Spleen (tissue), 7 donors: ENCODE results near the gene SLC39A11.

Experiments
- CTCF ChIP-seq, 11 experiments: fragments of 200-600 bp in 7 of 11; fragments of 450-650 bp in 4 of 11; sonication (generic) in 4 of 11; IDR thresholded peaks in 8 of 11; conservative IDR thresholded peaks in 3 of 11; 1 replicate in 7 of 11; 2 replicates in 4 of 11; pipeline versions ENCODE4 v1.4.0 to v1.8.0; 2016 to 2021; ENCODE audit warnings: antibody characterized with exemption in 11 of 11, inconsistent platforms in 4 of 11, mild to moderate bottlenecking in 1 of 11
- POLR2A ChIP-seq, 3 donors: fragments of 450-650 bp; IDR thresholded peaks; one replicate each; pipeline ENCODE4 v1.5.1; 2017; ENCODE audit warnings: antibody characterized with exemption in 3 of 3, mild to moderate bottlenecking in 1 of 3
- donor health status: DM: no; HTN: no; CAD: no; lungs with moderate emphysema.
- donor health status: DM: no; HTN: no; CAD: no.
- donor health status: DM: no; HTN: no; CAD: no.

GRCh38 chr17:73090396-73091202 is 1.9 kb downstream of the SLC39A11 start:
- TF ChIP-seq POLR2A (IDR thresholded peaks at IDR 0.05) (no peak), CTCF (IDR thresholded peaks at IDR 0.05 in 8 of 11, conservative IDR thresholded peaks at IDR 0.05 in 3 of 11) (no peak)
